Fibroblast of pulmonary artery (primary cell): Measurements from ENCODE around the gene ARHGEF12.

Experiments used
- DNase-seq: peaks from one replicate; pipeline ENCODE4 v3.0.0-alpha.2; 2010; ENCODE audit warnings: low read depth
- H3K4me3 ChIP-seq: replicated peaks from 2 replicates; pipeline ENCODE4 v1.5.1; 2011; ENCODE audit warnings: low read depth, mild to moderate bottlenecking, control low read depth, low read length, moderate library complexity
- TF ChIP-seq, protein P1 (sequence below): IDR thresholded peaks from 2 replicates; pipeline ENCODE4 v1.5.1; 2011; ENCODE audit warnings: mild to moderate bottlenecking, control low read depth, low read length, inconsistent platforms; ENCODE audit errors: missing control alignments

The ARHGEF12 gene

DNA sequence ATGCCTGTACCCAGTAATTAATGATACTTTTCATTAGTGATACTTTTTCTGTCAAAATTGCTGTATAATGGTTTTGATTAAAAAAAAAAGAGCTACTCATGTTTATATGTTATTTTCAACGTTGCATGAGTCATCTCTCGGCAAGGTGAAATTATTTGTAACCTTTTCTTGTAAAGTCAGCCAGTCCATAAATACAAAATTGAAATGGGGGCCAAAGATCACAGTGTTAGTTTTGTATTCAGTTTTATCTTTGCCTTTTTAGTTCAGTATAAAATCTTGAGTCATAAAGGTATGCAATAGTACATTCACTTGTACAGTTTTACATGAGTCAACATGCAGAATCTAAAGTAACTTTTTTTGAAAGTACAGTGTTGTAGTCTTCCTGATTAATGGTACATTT is 4.3 kb downstream of the ARHGEF12 start:
- H3K4me3 ChIP-seq = peak overlapping the region; percentile 96
- TF ChIP-seq, protein P1, sequence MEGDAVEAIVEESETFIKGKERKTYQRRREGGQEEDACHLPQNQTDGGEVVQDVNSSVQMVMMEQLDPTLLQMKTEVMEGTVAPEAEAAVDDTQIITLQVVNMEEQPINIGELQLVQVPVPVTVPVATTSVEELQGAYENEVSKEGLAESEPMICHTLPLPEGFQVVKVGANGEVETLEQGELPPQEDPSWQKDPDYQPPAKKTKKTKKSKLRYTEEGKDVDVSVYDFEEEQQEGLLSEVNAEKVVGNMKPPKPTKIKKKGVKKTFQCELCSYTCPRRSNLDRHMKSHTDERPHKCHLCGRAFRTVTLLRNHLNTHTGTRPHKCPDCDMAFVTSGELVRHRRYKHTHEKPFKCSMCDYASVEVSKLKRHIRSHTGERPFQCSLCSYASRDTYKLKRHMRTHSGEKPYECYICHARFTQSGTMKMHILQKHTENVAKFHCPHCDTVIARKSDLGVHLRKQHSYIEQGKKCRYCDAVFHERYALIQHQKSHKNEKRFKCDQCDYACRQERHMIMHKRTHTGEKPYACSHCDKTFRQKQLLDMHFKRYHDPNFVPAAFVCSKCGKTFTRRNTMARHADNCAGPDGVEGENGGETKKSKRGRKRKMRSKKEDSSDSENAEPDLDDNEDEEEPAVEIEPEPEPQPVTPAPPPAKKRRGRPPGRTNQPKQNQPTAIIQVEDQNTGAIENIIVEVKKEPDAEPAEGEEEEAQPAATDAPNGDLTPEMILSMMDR = no peak
- no peak for DNase-seq

- no peak overlapping the region for H3K4me3 ChIP-seq
- no peak for DNase-seq
- TF ChIP-seq, protein P1 = no peak
Measured at GRCh38 chr11:120342226-120342625, 6.0 kb downstream of the ARHGEF12 start.

DNA sequence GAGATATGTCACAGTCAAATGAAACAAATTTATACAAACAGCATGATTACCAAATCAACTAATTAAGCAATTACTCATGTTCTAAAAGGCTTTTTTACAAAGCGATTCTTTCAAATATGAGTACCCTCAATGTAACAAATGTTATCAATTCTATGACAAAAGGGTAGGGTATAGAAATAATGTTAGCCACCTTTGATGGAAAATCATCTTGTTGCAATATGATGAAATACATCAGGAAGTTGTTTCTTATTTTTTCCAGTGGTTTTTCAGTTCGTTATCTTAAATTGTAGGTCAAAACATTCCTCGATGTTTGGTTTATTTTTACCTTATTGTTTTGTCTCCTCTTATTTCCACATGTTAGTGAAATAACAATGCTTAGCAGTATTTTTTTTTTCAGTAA is 6.5 kb downstream of the ARHGEF12 start:
- DNase-seq = no peak
- no peak overlapping the region for H3K4me3 ChIP-seq
- TF ChIP-seq, protein P1 = no peak

DNA sequence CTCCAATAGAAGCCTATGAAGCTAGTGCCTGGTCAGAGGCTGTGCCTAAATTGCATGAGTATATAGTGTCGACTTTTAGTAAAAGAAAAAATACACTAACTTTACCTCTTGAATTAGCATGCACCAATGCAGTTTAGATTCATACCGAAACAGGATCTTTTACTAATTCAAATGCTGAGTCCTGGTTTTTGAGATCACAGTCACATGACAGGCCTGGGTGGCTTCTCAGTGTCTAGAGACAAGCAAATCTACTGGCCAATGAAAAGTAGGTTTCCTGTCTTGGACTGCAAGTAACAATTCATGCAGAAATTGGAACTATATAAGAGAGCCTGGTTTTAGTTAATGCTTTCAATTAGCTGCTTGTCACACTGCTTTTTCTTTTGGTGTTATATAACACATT is 7.2 kb downstream of the ARHGEF12 start:
- no peak overlapping the region for H3K4me3 ChIP-seq
- TF ChIP-seq, protein P1 = no peak
- DNase-seq = no peak

DNA sequence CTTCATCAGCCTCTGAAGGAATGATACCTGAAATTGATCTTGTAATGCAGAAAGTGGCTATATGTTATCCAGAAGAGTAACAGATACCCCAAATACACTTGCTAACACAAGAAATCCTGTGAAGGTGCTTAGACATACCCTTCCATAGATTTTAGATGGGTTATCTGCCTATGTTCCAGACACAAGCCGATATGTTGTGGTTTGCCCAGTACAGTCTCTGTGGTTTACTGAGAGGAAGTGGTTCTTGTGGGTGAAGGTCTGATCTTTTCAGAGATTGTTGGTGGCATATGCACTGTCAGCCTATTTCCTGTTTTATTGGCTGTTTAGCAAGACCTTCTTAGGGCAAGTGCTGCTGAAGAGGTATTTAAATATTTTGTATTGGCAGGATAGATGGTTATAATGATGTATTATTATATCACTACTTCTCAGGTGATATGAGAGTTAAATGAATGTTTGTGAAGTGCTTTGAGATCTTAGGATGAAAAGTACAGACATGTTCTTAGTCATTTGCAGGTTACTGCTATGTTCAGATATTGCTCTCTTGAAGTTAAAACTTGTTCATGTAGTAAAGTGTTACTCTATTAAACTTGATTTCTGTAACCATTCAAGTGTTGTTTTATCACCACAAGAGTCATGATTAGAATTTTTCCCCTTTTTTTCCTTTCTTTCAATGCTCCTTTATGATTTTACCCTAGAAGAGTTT is 8.2 kb downstream of the ARHGEF12 start:
- TF ChIP-seq, protein P1 = no peak
- H3K4me3 ChIP-seq = no peak overlapping the region
- no peak for DNase-seq

GRCh38 chr11:120346233-120346632 is 10.0 kb downstream of the ARHGEF12 start:
- DNase-seq = no peak
- TF ChIP-seq, protein P1 = no peak
- no peak overlapping the region for H3K4me3 ChIP-seq

GRCh38 chr11:120350637-120351036 is 14.4 kb downstream of the ARHGEF12 start:
- TF ChIP-seq, protein P1 = no peak

More at GRCh38 chr11:120350637-120351036, 14.4 kb downstream of the ARHGEF12 start:
- DNase-seq = no peak
- no peak overlapping the region for H3K4me3 ChIP-seq
